Panc1 (cell line): ENCODE data around the gene FRMD8. TPM values are rescaled to one million over a fixed set of nuclear protein-coding genes. Genes with fewer than 3 reads are reported as not detected.

Experiments used
- ATAC-seq: fragments of 200-7000 bp; cut with Tn5 transposase; 2 replicates; pipeline ENCODE4 v1.9.1; 2020; ENCODE audit warnings: mild to moderate bottlenecking, moderate library complexity
- BruUV-seq: library from RNA; stranded (reverse); fragments of 400-500 nt; replicated peaks from 2 replicates; lab custom pipeline; 2021; lab: Mats Ljungman, UMichigan
- CTCF ChIA-PET: fragments of 300-600 bp; sonication (Branson Sonifier 250); formaldehyde crosslinking; loops from one replicate; lab custom pipeline; 2022; ENCODE audit warnings: antibody characterized with exemption; lab: Charles Lee
- POLR2A ChIA-PET: fragments of 300-600 bp; sonication (Branson Sonifier 250); formaldehyde crosslinking; loops from one replicate; lab custom pipeline; 2022; ENCODE audit warnings: antibody characterized with exemption; lab: Charles Lee
- DNase-seq: peaks from one replicate; pipeline ENCODE4 v3.0.0-alpha.2; 2010; ENCODE audit warnings: low read depth, low spot score
- H3K27ac ChIP-seq: 2 replicates; pipeline ENCODE4 v1.5.1; 2011; ENCODE audit warnings: mild to moderate bottlenecking, low read length, inconsistent platforms
- H3K27me3 ChIP-seq: fragments of 200-500 bp; sonication (Bioruptor generic); 2 replicates; pipeline ENCODE4 v1.6.0; 2014; ENCODE audit warnings: low read length, inconsistent platforms; ENCODE audit not compliant: control insufficient read depth, insufficient read depth
- H3K36me3 ChIP-seq: fragments of 200-500 bp; sonication (Bioruptor generic); 2 replicates; pipeline ENCODE4 v1.5.1; 2014; ENCODE audit warnings: inconsistent platforms, mild to moderate bottlenecking, low read length, moderate library complexity; ENCODE audit not compliant: control insufficient read depth, insufficient read depth
- H3K4me1 ChIP-seq: 2 replicates; pipeline ENCODE4 v1.5.1; 2011; ENCODE audit warnings: inconsistent platforms, mild to moderate bottlenecking, low read length, moderate library complexity; ENCODE audit not compliant: control insufficient read depth, insufficient read depth
- H3K4me3 ChIP-seq, 2 experiments: 2 replicates each; pipeline ENCODE4 v1.5.1; 2011 to 2012; ENCODE audit warnings: low read depth in 2 of 2, low read length in 2 of 2, mild to moderate bottlenecking in 2 of 2, inconsistent platforms in 1 of 2, moderate library complexity in 1 of 2
- H3K9me3 ChIP-seq: fragments of 200-500 bp; sonication (Bioruptor generic); 2 replicates; pipeline ENCODE4 v1.5.1; 2014; ENCODE audit warnings: low read depth, mild to moderate bottlenecking, inconsistent platforms, low read length, moderate library complexity; ENCODE audit not compliant: control insufficient read depth, insufficient read depth
- CTCF ChIP-seq: fragments of 450-650 bp; IDR thresholded peaks from 2 replicates; pipeline ENCODE4 v1.5.1; 2017; ENCODE audit warnings: mild to moderate bottlenecking
- POLR2AphosphoS5 ChIP-seq: IDR thresholded peaks from 2 replicates; pipeline ENCODE4 v1.6.1; 2012; ENCODE audit warnings: mild to moderate bottlenecking, low read depth, low read length, moderate library complexity
- REST ChIP-seq, 2 experiments: IDR thresholded peaks; 2 replicates each; pipeline ENCODE4 v1.6.1; 2011 to 2012; ENCODE audit warnings: low read depth in 2 of 2, control low read depth in 1 of 2, low read length in 1 of 2, mild to moderate bottlenecking in 1 of 2, moderate library complexity in 1 of 2; ENCODE audit not compliant: insufficient read depth in 1 of 2
- SIN3A ChIP-seq: IDR thresholded peaks from 2 replicates; pipeline ENCODE4 v1.6.1; 2012; ENCODE audit warnings: low read depth, mild to moderate bottlenecking, low read length, moderate library complexity, borderline replicate concordance; ENCODE audit not compliant: insufficient read depth
- TCF7L2 ChIP-seq: IDR thresholded peaks from 2 replicates; pipeline ENCODE4 v1.6.1; 2011; ENCODE audit warnings: mild to moderate bottlenecking, low read depth, low read length, inconsistent platforms
- in situ Hi-C: cut with HindIII; loops from 2 replicates; pipeline ENCODE4 v1.10.0; 2016; ENCODE audit warnings: low sequenced_read_pairs, low pct_unique_long_range_greater_than_20kb
- intact Hi-C: fragments of 100-400 bp; cut with micrococcal nuclease; formaldehyde crosslinking; loops from one replicate; pipeline ENCODE4 v1.10.0; 2022; ENCODE audit not compliant: unreplicated experiment
- total RNA-seq: library from RNA; stranded (reverse); gene quantifications from one replicate; pipeline ENCODE4 v1.2.1, GENCODE V29; 2021; ENCODE audit not compliant: unreplicated experiment

The FRMD8 gene
- total RNA-seq, 1 experiment from 2014 or later: 85.8 TPM

DNA sequence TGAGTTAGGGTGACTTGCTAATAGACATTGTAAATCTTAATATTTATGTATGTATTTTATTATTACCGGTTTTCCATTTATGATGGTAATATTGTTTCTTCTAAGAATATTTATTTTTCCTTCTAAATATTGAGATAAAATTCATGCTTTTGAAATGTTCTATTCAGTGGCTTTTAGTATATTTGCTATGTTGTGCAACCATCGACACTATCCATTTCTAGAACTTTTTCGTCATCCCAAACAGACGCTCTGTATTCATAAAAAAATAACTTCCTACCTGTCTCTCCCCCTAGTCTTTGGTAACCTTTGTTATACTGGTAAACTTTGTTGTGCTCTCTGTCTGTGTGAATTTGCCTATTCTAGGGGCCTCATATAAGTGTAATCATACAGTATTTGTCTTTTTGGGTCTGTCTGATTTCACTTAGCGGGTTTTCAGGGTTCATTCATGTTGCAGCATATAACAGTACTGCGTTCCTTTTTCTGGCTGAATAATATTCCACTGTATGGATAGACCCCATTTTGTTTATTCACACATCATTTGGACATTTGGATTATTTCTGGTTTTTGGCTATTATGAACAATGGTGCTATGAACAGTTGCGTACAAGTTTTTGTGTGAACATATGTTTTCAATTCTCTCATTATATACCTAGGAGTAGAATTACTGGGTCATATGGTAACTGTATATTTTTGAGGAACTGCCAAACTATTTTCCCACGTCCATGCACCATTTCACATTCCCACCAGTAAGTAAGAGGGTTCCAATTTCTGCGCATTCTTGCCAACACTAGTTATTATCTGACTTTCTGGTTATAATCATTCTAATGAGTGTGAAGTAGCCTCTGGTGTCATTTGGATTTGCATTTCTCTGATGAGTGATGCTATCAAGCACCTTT is 52.1 kb downstream of the FRMD8 start:
- CTCF ChIA-PET: no interaction called here
- in situ Hi-C loops: no loop called here
- peaks cover 5% of the 10 kb centered on the region for H3K36me3 ChIP-seq

GRCh38 chr11:65439331-65440181 is 53.1 kb downstream of the FRMD8 start:
- ATAC-seq (no peak), DNase-seq (no peak)
- ChIA-PET POLR2A (interaction anchor here (0.6 to 0.7 kb wide), 5 partner anchors 15 to 550 kb away, joined by 3 to 15 read pairs (median 5); partner anchors contain the start of gene MALAT1), CTCF (interaction anchor here (0.7 kb wide), 1 partner anchor 79 kb away, joined by 4 read pairs; no protein-coding TSS in a partner anchor)
- peaks cover 98% of the 10 kb centered on the region for H3K4me1 ChIP-seq
- H3K27me3 ChIP-seq: no peaks in the 10 kb centered on the region
- BruUV-seq: TSS peak; percentile 8
- no peaks in the 10 kb centered on the region for H3K9me3 ChIP-seq
- peak overlapping the region; percentile 93 for H3K27ac ChIP-seq
- in situ Hi-C loops: no loop called here
- intact Hi-C loops: no loop called here
- no peak overlapping the region for H3K4me3 ChIP-seq
- TF ChIP-seq TCF7L2 (no peak), POLR2AphosphoS5 (no peak), SIN3A (no peak), REST (IDR thresholded peaks at IDR 0.05; ENCODE audit: insufficient read depth in 1 of 2, low read depth in 2 of 2, low read length in 1 of 2) (no peak), CTCF (no peak)
- peaks cover 5% of the 10 kb centered on the region for H3K36me3 ChIP-seq

More for the DNA sequence above, 52.1 kb downstream of the FRMD8 start:
- intact Hi-C loops: no loop called here
- BruUV-seq: no TSS peak
- TF ChIP-seq CTCF (no peak), SIN3A (no peak)
- ATAC-seq (no peak), DNase-seq (no peak)
- H3K4me3 ChIP-seq: peak overlapping the region in 1 of 2 experiments; percentile 10; a peak in 1 of 4 replicates
- peak overlapping the region; percentile 93 for H3K27ac ChIP-seq
- H3K4me1 ChIP-seq: peaks cover 98% of the 10 kb centered on the region
- no peaks in the 10 kb centered on the region for H3K9me3 ChIP-seq
- POLR2A ChIA-PET: interaction anchor here (0.6 to 0.7 kb wide), 2 partner anchors 60 to 551 kb away, joined by 5 to 15 read pairs; partner anchors contain the start of gene MALAT1
- H3K27me3 ChIP-seq: no peaks in the 10 kb centered on the region
